Epithelial cell of proximal tubule (primary cell): ENCODE results near the gene FPR2. TPM values are rescaled to one million over a fixed set of nuclear protein-coding genes. Genes with fewer than 3 reads are reported as not detected.

ENCODE experiments used
- DNase-seq: peaks from one replicate; pipeline ENCODE4 v3.0.0-alpha.2; 2011; ENCODE audit warnings: low read depth
- H3K4me3 ChIP-seq: 2 replicates; pipeline ENCODE4 v1.5.1; 2011; ENCODE audit warnings: low read depth, mild to moderate bottlenecking, low read length
- CTCF ChIP-seq: conservative IDR thresholded peaks from 2 replicates; pipeline ENCODE4 v1.5.1; 2012; ENCODE audit warnings: low read depth, mild to moderate bottlenecking, low read length
- total RNA-seq: library from RNA; depleted of rRNA; stranded (reverse); fragments of >200 nt; gene quantifications from 2 replicates; pipeline ENCODE4 v1.2.3, GENCODE V29; 2015

Gene FPR2
- total RNA-seq, 1 donor from 2014 or later, result not detected

GRCh38 chr19:51807111-51807701 is 46.2 kb downstream of the FPR2 start:
- no peak for TF ChIP-seq CTCF
- H3K4me3 ChIP-seq, result no peak overlapping the region
- no peak for DNase-seq

- DNase-seq, result no peak
- H3K4me3 ChIP-seq, result no peak overlapping the region
- no peak for TF ChIP-seq CTCF
Observed at GRCh38 chr19:51807925-51808324, 46.9 kb downstream of the FPR2 start.

GRCh38 chr19:51808333-51808986 is 47.5 kb downstream of the FPR2 start:
- TF ChIP-seq CTCF, result no peak
- H3K4me3 ChIP-seq, result no peak overlapping the region
- DNase-seq, result no peak

GRCh38 chr19:51809787-51810186 is 48.8 kb downstream of the FPR2 start:
- no peak overlapping the region for H3K4me3 ChIP-seq
- no peak for DNase-seq
- TF ChIP-seq CTCF, result no peak

GRCh38 chr19:51810223-51810622 is 49.2 kb downstream of the FPR2 start:
- H3K4me3 ChIP-seq, result no peak overlapping the region
- no peak for TF ChIP-seq CTCF
- DNase-seq, result no peak

GRCh38 chr19:51811344-51811743 is 50.4 kb downstream of the FPR2 start:
- DNase-seq, result no peak
- H3K4me3 ChIP-seq, result no peak overlapping the region
- no peak for TF ChIP-seq CTCF

GRCh38 chr19:51815043-51815442 is 54.1 kb downstream of the FPR2 start:
- TF ChIP-seq CTCF, result no peak
- no peak for DNase-seq

More at GRCh38 chr19:51815043-51815442, 54.1 kb downstream of the FPR2 start:
- no peak overlapping the region for H3K4me3 ChIP-seq
